ENCODE results near the gene CACNA1S.

The CACNA1S gene

GRCh38 chr1:201013991-201014815 lies 98.0 kb downstream of the CACNA1S start:
- TF ChIP-seq, protein P1, sequence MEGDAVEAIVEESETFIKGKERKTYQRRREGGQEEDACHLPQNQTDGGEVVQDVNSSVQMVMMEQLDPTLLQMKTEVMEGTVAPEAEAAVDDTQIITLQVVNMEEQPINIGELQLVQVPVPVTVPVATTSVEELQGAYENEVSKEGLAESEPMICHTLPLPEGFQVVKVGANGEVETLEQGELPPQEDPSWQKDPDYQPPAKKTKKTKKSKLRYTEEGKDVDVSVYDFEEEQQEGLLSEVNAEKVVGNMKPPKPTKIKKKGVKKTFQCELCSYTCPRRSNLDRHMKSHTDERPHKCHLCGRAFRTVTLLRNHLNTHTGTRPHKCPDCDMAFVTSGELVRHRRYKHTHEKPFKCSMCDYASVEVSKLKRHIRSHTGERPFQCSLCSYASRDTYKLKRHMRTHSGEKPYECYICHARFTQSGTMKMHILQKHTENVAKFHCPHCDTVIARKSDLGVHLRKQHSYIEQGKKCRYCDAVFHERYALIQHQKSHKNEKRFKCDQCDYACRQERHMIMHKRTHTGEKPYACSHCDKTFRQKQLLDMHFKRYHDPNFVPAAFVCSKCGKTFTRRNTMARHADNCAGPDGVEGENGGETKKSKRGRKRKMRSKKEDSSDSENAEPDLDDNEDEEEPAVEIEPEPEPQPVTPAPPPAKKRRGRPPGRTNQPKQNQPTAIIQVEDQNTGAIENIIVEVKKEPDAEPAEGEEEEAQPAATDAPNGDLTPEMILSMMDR (IDR thresholded peaks at IDR 0.05; ENCODE audit: low read length) = no peak
- no peak for TF ChIP-seq EZH2 (IDR thresholded peaks at IDR 0.05; ENCODE audit: borderline replicate concordance, low read length)
- no peak overlapping the region for H2AFZ ChIP-seq (ENCODE audit: low read length)
- H3K9me3 ChIP-seq (ENCODE audit: low read length) = no peaks in the 10 kb centered on the region
- H3K27ac ChIP-seq (ENCODE audit: low read depth, low read length, poor library complexity, severe bottlenecking) = no peak overlapping the region
- H3K4me1 ChIP-seq (ENCODE audit: insufficient read depth, low read length, severe bottlenecking) = peaks cover 8% of the 10 kb centered on the region
- no peak overlapping the region for H3K9ac ChIP-seq (ENCODE audit: low read length)
- no peaks in the 10 kb centered on the region for H3K79me2 ChIP-seq (ENCODE audit: insufficient read depth, low read length)
- no peaks in the 10 kb centered on the region for H4K20me1 ChIP-seq (ENCODE audit: insufficient read depth, low read length)
- no peak overlapping the region for H3K4me3 ChIP-seq (ENCODE audit: low read depth, low read length, poor library complexity, severe bottlenecking)
- H3K9me2 ChIP-seq (ENCODE audit: low read depth, low read length) = no peaks in the 10 kb centered on the region
- H3F3A ChIP-seq (ENCODE audit: insufficient read depth, low read length) = no peaks in the 10 kb centered on the region
- H3K27me3 ChIP-seq (ENCODE audit: insufficient read depth, low read length) = no peaks in the 10 kb centered on the region
- H3K4me2 ChIP-seq (ENCODE audit: low read length) = no peak overlapping the region
- no peaks in the 10 kb centered on the region for H3K36me3 ChIP-seq (ENCODE audit: insufficient read depth, low read length)

GRCh38 chr1:201013031-201013485 lies 99.2 kb downstream of the CACNA1S start:
- Histone ChIP-seq H3K27ac (ENCODE audit: low read depth, low read length, poor library complexity, severe bottlenecking) (no peak overlapping the region), H3K9me3 (ENCODE audit: low read length) (no peaks in the 10 kb centered on the region), H3K27me3 (ENCODE audit: insufficient read depth, low read length) (no peaks in the 10 kb centered on the region), H3F3A (ENCODE audit: insufficient read depth, low read length) (no peaks in the 10 kb centered on the region), H2AFZ (ENCODE audit: low read length) (no peak overlapping the region), H4K20me1 (ENCODE audit: insufficient read depth, low read length) (no peaks in the 10 kb centered on the region), H3K9me2 (ENCODE audit: low read depth, low read length) (no peaks in the 10 kb centered on the region), H3K9ac (ENCODE audit: low read length) (no peak overlapping the region), H3K4me3 (ENCODE audit: low read depth, low read length, poor library complexity, severe bottlenecking) (no peak overlapping the region), H3K4me1 (ENCODE audit: insufficient read depth, low read length, severe bottlenecking) (no peaks in the 10 kb centered on the region), H3K4me2 (ENCODE audit: low read length) (no peak overlapping the region), H3K79me2 (ENCODE audit: insufficient read depth, low read length) (no peaks in the 10 kb centered on the region), H3K36me3 (ENCODE audit: insufficient read depth, low read length) (no peaks in the 10 kb centered on the region)
- TF ChIP-seq, protein P1 (IDR thresholded peaks at IDR 0.05; ENCODE audit: low read length) = no peak
- TF ChIP-seq EZH2 (IDR thresholded peaks at IDR 0.05; ENCODE audit: borderline replicate concordance, low read length) = no peak

DNA sequence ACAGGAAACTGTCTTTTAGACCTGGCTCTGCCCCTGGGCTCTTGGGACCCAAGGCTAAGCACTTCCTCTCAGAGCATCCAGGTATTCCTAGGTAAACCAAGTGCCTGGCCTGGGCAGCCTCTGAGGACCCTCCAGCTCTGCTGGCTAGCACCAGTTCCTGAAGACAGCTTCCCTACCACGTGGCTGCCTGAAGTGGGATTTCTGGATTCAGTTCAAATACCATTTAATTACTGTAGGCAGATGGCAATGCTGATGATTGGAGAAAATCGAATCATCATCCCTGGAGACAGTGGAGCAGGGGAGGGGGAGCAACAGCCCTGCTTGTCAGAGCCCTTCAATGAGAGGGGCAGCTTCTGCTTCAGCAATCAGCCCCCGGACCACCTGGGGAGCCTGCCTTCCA lies 100.6 kb downstream of the CACNA1S start:
- H3K27me3 ChIP-seq (ENCODE audit: insufficient read depth, low read length) = no peaks in the 10 kb centered on the region
- no peaks in the 10 kb centered on the region for H3K9me2 ChIP-seq (ENCODE audit: low read depth, low read length)
- no peaks in the 10 kb centered on the region for H4K20me1 ChIP-seq (ENCODE audit: insufficient read depth, low read length)
- H3K27ac ChIP-seq (ENCODE audit: low read depth, low read length, poor library complexity, severe bottlenecking) = no peak overlapping the region
- no peaks in the 10 kb centered on the region for H3F3A ChIP-seq (ENCODE audit: insufficient read depth, low read length)
- H2AFZ ChIP-seq (ENCODE audit: low read length) = no peak overlapping the region
- H3K79me2 ChIP-seq (ENCODE audit: insufficient read depth, low read length) = no peaks in the 10 kb centered on the region
- no peak overlapping the region for H3K4me2 ChIP-seq (ENCODE audit: low read length)
- TF ChIP-seq, protein P1 (IDR thresholded peaks at IDR 0.05; ENCODE audit: low read length) = no peak
- no peak for TF ChIP-seq EZH2 (IDR thresholded peaks at IDR 0.05; ENCODE audit: borderline replicate concordance, low read length)
- no peaks in the 10 kb centered on the region for H3K36me3 ChIP-seq (ENCODE audit: insufficient read depth, low read length)
- no peak overlapping the region for H3K9ac ChIP-seq (ENCODE audit: low read length)
- H3K4me1 ChIP-seq (ENCODE audit: insufficient read depth, low read length, severe bottlenecking) = no peaks in the 10 kb centered on the region
- no peak overlapping the region for H3K4me3 ChIP-seq (ENCODE audit: low read depth, low read length, poor library complexity, severe bottlenecking)
- no peaks in the 10 kb centered on the region for H3K9me3 ChIP-seq (ENCODE audit: low read length)
